GM19238 (cell line): Measurements from ENCODE around the gene NRTN.

Experiments
- DNase-seq: peaks from one replicate; pipeline ENCODE4 v3.0.0; 2011; ENCODE audit warnings: low spot score; ENCODE audit not compliant: insufficient read length

The NRTN gene

DNA sequence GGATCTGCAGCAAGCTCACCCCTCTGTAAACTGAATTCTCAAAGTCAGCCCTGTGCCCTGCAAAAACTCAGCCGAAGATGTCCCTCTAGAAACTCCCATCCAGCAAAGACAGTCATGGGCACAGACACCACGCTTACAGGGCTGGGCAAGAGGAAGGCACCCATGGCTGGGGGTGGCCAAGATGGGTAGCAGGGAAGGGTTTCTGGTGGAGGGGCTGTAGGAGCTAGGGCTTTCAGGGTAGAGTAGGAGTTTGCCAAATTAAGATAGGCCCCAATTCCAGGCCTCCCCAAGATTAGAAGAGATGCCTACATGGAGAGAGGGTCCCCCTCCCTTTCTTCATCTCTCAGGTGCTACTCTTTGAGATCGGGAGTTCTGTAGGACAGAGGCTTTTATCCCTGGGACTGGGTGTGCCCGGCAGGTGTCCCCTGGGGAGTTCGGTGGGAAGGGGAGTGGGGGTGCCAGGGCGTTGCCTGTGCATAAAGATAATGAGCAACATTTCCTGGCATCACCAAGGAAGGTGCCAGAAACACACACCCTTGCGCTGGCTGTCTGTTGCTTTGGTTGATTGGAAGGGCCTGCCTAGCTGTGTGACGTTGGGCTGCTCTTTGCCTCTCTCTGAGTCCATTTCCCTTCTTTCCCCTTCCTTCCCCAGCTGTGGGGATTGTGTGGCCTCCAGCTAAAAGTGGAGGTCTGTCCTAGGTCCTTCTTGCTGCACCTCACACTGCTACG lies 9.4 kb downstream of the NRTN start:
- DNase-seq: no peak

DNA sequence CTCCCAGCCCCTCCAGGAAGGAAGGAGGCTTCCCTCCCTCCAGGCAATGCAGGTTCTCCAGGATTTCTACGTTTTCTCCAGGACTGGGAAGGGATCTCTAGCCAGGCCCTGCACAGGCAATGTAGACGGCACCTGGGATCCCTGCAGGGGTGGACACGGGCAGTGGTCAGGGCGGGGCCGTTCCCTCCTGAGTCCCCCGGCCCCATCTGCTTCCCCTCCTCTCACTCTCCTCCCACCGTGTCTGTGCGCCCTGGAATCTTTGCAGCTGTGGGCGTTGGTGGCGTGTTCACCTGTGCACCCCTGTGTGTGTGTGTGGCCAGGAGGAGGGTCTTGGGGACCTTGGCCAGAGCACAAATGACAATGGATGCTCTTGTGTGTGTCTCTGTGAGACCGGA lies 10.0 kb downstream of the NRTN start:
- no peak for DNase-seq

DNA sequence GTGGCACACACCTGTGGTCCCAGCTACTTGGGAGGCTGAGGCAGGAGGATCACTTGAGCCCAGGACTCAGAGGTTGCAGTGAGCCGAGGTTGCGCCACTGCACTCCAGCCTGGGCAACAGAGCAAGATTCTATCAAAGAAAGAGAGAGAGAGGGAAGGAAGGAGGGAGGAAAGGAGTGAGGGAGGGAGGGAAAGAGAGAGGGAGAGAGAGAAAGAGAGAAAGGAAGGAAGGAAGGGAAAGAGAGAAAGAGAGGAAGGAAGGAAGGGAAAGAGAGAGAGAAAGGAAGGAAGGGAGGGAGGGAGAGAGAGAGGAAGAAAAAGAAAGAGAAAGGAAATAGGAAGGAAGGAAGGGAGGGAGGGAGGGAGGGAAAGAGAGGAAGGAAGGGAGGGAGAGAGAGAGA lies 12.4 kb downstream of the NRTN start:
- no peak for DNase-seq

DNA sequence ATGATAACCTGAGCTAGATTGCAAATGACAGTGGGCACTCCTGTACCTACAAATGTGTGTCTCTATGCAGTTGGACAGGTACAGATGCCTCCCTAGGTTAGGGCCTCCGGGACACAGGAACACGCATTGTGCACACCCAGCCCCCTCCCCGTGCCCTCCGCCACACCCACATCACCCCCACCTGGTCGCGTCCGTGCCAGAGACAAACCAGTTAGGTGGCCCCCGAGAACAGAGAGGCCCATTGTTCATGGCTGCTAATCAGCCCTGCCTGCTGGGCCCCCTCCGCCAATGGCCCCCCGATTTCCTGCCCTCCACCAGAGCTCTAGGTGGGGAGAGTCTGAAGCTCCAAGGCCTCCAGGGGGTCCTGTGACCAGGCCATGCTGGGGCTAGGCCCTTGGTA lies 13.7 kb downstream of the NRTN start:
- DNase-seq: no peak

DNA sequence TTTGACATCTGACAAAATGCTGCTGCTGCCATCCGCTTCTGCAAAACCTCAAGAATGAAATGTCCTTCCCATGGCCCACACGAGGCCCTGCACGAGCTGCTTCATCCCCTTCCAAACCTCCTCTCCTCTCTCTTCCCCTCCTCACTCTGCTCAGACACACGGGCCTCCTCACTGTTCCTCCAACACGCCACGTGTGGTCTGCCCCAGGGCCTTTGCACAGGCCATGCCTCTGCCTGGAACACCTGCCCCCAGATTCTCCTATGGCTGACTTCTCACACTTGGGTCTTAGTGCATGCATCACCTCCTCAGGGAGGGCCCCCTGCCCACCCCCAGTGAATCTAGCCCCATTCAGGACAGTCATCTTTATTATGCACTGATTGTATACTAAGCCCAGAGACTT lies 15.9 kb downstream of the NRTN start:
- DNase-seq: no peak

DNA sequence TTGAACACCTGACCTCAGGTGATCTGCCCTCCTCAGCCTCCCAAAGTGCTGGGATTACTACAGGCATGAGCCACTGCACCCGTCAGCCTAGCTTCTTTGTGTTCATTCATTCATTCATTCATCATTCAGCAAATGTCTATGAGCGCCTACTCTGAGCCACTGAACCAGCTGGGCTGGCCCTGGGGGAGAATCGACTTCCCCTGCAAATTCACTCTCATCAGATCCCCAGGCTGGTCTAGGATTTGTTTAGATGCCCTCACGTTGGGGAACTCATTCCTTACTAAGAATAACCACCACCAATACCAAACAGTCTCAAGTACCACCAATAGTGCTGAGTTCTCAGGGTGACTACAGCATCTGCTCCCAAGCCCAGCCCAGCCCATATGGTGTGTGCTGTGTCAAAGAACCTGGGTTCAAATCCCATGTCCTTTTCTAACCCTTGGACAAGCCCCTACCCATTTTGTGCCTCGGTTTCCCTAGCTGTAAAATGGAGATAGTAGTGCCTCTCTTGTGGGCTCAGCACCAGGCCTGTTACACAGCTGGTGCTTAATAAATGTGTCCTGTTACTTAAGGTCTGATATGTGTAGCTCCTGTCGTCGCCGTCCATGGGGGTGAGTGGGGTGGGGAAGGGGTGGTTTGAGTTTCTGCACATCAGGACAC lies 16.8 kb downstream of the NRTN start:
- DNase-seq: no peak

DNA sequence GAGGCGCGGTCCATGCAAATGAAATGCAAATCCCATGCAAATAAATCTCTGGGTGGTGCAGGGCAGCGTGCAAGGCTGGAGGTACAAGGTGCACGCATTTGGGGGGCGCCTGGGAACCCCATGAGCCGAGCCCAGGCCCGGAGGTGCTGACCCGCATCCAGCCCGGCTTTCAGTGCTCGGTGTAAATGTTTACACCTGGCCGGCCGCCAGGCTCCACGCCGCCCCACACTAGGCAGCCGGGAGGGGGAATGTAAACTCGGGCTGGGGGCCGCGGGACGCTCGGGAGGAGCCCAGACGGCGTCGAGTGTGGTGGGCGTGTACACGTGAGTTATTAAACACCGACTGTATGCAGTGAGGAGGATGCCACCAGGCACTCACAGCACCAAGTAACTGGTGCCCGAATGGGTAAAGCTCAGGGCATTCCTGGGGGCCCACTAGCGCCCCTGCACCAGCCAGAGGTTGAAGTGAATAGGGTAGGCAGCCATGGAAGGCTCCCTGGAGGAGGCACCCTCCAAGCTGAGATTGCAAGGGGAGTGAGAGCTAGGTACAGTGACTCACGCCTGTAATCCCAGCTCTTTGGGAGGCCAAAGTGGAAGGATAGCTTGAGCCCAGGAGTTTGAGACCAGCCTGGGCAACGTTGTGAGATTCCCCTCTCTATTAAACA lies 17.4 kb downstream of the NRTN start:
- no peak for DNase-seq

DNA sequence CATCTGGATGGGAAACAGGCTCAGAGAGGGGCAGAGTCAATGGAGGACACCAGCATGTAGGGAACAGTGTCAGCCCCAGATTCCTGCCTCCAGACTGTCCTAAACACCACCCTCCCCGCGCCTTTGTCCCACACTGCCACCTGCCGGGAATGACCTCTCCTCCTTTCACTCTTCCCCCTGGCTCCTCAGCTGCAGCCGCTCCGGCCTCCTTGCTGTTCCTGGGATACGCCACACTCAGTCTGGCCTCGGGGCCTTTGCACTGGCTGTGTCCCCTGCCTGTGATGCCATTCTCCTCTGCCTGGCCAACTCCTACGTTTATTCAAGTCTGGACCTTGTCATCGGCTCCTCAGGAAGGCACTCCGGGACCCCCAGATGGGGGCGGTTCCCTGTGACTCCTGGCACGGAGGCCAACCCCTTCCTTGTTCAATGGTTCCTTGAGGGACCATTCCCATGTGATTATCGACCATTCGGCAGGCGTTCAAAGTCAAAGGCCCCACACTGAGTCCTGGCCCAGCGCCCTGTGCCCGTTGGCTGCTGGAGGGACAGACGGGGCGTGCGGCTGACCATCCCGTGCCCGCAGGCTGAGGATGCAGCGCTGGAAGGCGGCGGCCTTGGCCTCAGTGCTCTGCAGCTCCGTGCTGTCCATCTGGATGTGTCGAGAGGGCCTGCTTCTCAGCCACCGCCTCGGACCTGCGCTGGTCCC lies 18.9 kb downstream of the NRTN start:
- DNase-seq: no peak

DNA sequence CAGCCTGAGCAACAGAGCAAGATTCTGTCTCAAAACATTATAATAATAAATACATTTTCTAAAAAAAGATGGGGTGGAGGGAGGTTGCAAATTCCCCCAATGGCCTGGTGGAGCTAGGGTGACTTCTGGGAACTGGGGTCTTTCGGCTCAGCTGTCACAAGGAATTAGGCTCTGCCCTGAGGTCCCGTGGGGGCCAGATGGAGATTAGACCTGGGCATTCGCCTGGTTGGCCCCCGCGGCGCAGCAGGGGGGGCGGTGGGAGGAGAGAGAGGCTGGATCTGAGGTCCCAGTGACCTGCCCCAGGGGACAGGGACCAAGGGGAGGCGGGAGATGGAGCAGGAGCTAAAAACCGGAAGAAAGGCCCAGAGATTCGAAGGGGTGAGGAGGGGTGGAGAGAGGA lies 19.9 kb downstream of the NRTN start:
- DNase-seq: no peak

DNA sequence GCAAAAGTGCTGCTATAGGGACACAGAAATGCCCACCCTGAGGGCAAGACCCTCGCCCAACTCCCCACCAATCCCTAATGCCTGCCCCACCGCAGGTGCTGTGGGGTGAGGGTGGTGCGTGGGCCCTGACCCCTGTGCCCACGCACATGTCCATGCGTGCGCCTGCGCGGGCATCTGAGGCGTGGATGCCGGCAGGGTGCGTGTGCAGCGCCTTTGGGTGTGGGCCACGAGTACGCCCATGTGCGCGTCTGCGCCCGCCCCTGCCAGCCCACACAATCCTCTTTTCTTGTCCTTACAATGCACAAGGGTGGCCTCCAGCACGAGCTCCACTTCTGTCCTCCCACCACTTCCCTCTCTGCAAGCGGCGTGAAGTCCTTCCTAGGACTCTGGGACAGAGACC lies 20.3 kb downstream of the NRTN start:
- DNase-seq: no peak

DNA sequence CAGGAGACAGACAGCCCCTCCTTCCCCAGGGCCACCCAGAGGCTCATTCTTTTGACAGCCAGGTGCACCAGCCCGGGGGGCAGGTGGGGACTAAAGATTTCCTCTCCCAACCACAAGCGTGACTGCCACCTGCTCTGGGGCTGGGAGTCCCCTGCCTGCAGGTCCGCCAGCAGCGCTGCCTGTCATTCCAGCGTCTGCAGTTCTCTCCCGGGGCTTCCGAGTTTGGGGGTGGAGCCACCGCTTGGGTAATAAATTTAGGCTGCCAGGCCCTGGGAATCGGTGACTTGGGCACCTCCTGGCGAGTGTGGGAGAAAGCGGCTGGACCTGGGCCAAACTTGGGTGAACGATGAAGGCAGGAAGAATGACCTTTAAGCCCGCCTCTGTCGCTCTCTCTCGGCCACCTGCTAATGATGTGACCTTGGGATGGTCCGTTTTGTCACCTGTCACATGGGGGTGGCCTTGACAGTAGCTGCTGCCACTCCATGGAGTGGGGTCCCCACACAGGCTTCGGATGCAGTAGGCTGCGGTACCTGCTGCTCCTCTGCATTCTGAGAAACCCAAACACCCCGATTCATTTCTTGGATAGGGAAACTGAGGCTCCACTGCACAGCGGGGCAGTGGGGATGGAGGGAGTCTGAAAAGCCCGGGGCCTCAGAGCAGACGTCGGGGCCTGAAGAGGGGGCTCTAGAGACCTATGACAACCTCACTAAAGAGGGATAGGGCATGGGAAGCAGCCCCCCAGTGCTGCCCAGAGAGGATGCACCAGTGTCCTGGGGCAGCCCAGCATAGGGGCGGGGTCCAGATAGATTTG lies 21.9 kb downstream of the NRTN start:
- DNase-seq: peak; percentile 53

DNA sequence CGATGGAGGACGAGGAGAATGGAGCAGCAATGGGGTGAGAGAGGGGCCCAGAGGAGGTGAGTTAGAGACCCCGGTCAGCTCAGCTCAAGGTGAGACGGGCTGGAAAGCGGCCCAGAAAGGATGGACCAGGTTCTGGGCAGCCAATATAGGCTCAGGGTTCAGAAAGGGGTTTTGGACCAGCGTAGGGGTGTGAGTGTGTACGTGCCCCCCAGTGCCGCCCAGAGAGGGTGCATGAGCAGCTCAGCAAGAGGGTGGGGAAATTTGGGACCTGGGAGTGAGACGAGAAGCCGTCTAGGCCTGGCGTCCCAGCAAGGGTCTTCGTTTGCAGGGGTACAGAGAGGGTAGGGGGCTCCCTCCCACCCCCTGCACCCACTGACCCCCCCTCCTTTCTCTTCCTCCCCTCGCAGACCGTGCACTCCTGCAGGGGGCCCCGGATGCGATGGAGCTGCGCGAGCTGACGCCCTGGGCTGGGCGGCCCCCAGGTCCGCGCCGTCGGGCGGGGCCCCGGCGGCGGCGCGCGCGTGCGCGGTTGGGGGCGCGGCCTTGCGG lies 22.5 kb downstream of the NRTN start:
- no peak for DNase-seq

DNA sequence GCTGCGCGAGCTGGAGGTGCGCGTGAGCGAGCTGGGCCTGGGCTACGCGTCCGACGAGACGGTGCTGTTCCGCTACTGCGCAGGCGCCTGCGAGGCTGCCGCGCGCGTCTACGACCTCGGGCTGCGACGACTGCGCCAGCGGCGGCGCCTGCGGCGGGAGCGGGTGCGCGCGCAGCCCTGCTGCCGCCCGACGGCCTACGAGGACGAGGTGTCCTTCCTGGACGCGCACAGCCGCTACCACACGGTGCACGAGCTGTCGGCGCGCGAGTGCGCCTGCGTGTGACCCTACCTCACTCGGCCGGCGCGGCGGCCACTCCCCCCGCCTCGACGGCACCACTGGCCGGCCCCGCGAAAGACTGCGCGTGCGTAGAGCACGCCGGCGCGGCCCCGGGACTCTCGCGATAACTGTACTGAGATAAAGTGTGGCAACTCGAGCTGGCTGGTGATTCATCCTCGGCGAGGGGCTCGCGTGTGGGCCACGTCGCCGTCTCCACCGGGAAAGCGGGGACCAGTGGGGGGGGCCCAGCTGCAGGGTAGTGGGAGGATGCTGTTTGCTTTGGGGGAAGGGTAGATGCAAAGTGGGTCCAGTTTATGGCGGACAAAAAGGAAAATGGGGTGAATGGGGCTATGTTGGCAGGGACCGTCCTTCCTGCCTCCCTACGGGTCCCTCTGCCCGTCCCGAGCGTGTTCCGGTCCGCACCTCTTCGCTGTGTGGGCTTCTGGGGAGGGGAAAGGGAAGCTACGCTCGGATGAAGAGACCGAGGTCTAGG lies 23.2 kb downstream of the NRTN start:
- peak; percentile 97 for DNase-seq

DNA sequence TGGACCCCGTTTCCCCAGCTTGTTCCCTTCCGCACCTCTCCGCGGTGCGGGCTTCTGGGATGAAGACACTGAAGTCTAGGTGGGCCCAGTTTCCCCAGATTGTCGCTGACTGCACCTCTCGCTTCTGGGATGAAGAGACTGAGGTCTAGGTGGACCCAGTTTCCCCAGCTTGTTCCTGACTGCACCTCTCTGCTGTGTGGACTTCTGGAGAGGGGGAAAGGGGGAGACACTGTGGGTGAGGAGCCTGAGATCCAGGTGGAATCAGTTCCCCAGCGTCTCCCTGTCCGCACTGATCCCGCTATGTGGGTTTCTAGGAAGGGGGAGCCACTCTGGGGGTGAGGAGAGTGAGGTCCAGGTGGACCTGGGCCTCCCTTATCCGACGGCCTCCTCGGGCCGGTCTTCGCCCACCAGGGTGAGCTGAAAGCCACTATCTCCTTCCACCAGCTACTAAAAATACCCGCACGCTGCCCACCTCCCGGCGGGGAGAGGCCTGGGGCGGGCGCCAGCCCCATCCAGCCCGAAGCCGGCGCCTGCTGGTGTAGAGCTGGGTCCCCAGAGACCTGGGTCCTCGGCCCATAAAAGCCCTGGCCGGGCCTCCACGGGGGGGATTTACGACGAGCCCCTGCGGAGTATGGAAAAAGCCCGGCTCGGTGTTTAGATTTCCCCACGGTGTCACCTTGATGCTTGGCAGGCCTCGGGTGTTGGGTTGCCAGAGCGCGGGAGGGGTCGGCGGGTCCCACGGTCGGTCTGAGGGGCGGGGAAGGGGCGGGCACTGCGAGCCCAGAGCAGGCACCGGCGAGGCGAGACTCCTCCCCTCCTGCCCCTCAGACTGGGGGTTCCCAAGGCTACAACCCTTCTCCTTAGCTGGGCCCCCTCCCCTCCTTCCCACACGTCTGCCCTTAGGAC lies 24.0 kb downstream of the NRTN start:
- peak; percentile 58 for DNase-seq

DNA sequence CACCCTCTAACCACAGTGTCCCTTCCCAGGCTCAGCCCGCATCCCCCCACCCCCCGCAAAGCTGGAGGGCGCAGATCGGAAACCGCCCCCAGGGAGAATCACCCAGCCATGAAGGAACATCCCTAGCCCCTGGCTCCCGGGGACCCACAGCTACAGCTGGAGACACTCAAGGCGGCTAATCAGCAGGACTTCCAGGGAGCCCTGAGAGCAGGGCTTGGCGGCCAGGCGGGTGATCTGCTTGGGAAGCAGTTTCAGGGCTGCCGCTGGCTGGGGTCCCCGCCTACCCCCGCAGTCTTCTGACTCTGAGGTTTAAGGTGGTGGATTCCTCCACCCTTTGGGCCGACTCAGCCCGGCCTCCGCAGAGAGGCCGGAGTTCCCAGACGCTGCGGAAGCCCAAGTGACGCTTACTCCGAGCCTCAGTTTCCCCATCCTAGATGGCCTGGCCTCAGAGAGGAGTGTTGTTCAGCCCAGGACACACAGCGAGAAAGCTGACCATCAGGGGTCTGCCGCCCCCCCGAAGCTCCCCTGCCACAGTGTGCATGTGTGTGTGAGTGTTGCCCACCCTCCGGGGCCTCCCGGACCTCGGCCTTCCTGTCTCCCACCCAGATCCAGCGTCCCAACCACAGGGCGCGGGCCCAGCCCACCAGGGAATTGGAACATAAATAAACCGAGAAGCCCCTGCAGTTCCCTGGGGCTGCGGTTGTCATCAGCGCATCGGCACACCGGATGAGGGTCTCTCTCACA lies 24.9 kb downstream of the NRTN start:
- no peak for DNase-seq

DNA sequence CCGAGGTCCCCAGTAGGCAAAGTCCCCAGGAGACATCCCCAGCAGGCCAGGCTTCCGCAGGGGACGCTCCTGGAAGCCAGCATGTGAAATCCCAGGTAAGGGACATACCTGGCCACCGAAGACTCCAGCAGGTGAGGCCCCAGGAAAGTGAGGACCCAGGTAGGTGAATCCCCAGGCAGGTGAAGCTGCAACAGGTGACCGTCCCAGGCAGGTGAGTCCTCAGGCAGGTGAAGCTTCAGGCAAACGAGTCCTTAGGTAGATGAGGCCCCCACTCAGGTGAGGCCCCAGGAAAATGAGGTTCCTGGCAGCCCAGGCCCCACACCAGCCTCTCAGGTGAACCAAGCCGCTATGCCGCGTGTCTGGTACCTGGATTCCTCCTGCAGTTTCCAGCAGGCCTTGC lies 26.3 kb downstream of the NRTN start:
- DNase-seq: no peak

DNA sequence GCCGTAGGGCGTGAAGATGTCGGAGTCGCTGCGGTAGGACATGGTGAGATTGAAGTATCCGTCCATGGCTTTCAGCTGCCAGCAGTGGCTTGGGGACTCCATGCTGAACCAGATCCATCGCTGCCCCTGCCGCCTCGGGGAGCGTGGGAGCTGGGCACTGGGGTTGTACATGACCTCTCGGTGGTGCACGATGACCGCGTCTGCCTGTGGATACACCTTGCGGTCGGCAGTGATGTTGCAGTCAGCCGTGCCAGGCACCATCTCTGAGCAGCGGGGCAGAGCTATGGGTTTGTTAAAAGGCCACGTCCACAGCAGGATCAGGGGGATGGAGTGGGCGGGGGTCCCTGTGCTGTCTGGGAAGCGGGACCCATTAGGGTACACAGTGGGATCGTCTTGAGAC lies 27.2 kb downstream of the NRTN start:
- no peak for DNase-seq

DNA sequence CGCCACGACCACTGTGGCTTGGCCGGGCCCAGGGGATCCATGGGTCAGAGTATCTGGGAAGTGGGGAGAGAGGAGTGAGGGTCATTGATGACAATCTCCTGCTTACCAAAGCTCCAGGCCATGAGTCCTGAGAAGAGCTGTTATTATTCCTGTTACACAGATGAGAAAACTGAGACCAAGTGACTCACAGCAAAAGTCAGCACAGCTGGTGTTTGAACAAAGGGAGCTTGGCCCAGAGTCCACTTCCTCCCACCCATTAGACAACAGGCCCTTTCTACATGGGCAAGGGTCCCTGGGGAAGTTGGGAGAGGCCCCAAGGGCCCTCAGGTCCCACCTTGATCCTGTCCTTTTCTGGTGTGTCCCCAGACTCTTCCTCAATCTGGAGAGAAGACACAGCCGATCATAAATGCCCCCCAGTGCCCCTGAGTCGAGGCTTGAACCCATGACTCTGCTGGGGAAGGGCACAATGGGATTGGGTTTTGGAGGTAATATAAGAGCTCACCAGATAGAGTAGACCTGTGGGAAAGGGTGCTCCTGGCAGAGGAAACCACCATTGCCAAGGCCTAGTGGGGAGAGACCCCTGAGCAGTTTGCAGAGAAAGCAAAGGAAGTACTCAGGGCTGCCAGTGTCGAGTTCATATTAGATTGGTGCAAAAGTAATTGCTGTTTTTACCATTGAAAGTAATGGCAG lies 27.8 kb downstream of the NRTN start:
- no peak for DNase-seq
